Measurements from ENCODE around the gene RAB23. TPM values are rescaled to one million over a fixed set of nuclear protein-coding genes. Genes with fewer than 3 reads are reported as not detected.

The RAB23 gene
- total RNA-seq, 3 donors from 2014 or later: 10.4 to 11.7 (median 10.8) TPM

DNA sequence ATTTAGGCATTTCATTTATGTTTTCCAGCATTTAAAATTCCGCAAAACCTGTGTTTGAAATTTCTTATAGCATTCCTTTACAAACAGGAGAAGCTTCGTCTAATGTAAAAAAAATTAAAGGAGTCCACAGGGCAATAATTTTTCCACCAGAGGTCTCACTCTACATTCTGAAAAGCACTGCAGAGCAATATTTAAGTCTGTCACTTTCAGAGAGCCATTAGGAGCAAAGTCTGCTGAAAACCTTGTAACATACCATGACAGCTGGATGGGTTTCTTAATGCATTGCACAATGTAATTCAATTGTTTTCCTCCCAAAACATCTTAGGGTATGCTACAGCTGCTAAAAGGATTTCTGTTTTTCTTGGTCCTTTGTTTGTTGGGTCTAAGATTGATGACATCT, 32.0 kb downstream of the RAB23 start:
- DNase-seq (ENCODE audit: low spot score in 2 of 2): no peak
- Histone ChIP-seq H3K4me3 (no peak overlapping the region), H3K27me3 (no peaks in the 10 kb centered on the region), H3K4me1 (no peaks in the 10 kb centered on the region), H3K36me3 (no peaks in the 10 kb centered on the region), H3K27ac (no peak overlapping the region), H3K9me3 (no peaks in the 10 kb centered on the region)
- TF ChIP-seq POLR2AphosphoS5 (IDR thresholded peaks at IDR 0.05) (no peak), POLR2A (IDR thresholded peaks at IDR 0.05) (no peak)
- TF ChIP-seq, protein P1, sequence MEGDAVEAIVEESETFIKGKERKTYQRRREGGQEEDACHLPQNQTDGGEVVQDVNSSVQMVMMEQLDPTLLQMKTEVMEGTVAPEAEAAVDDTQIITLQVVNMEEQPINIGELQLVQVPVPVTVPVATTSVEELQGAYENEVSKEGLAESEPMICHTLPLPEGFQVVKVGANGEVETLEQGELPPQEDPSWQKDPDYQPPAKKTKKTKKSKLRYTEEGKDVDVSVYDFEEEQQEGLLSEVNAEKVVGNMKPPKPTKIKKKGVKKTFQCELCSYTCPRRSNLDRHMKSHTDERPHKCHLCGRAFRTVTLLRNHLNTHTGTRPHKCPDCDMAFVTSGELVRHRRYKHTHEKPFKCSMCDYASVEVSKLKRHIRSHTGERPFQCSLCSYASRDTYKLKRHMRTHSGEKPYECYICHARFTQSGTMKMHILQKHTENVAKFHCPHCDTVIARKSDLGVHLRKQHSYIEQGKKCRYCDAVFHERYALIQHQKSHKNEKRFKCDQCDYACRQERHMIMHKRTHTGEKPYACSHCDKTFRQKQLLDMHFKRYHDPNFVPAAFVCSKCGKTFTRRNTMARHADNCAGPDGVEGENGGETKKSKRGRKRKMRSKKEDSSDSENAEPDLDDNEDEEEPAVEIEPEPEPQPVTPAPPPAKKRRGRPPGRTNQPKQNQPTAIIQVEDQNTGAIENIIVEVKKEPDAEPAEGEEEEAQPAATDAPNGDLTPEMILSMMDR (IDR thresholded peaks at IDR 0.05): no peak
- intact Hi-C loops (cut with DNase I; ENCODE audit: low total_unique reads): no loop called here

DNA sequence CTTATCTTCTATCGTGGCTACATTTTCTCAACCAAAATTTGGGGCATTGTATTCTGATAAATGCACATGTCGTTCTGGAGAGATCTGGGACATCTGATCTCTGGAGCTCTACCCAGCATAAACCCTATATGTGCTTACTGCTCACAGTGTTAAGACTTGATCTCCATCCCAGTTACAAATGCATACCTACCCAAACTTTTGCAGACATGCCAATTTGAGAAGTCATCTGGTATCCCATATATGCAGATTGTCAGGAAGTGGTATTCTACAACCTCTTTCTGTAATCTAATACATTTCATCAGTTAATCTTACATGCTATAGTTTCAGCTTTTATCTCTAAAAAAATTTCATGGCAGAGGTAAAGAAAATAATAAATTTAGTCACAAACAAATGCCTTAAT, 38.8 kb downstream of the RAB23 start:
- H3K4me1 ChIP-seq: no peaks in the 10 kb centered on the region

DNA sequence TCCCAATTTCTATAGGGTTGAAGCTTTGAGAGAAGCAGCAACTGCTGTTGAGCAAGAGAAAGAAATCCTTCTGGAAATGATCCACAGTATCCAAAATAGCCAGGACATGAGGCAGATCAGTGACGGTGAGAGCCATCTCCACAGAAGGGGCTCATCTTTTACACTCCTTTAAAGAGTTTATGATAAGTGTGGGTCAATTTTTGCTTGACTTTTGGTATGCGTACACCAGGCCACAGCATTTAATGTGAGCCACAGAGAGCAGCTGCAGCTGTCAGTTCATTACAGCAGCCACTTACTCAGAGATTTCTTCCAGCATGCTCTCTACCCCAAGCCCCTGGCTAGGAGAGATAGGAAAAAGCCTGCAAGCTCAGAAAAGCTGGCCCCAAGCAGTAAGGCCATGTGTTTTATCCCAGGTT, 40.1 kb downstream of the RAB23 start:
- no peak overlapping the region for H3K27ac ChIP-seq
- no peak overlapping the region for H3K4me3 ChIP-seq
- H3K9me3 ChIP-seq: no peaks in the 10 kb centered on the region
- no peak for TF ChIP-seq POLR2AphosphoS5 (IDR thresholded peaks at IDR 0.05)
- TF ChIP-seq, protein P1 (IDR thresholded peaks at IDR 0.05): no peak
- no peak for TF ChIP-seq POLR2A (IDR thresholded peaks at IDR 0.05)
- no peaks in the 10 kb centered on the region for H3K36me3 ChIP-seq
- no peaks in the 10 kb centered on the region for H3K4me1 ChIP-seq
- no peaks in the 10 kb centered on the region for H3K27me3 ChIP-seq
- intact Hi-C loops (cut with DNase I; ENCODE audit: low total_unique reads): no loop called here
- DNase-seq (ENCODE audit: low spot score in 2 of 2): no peak

More for the DNA sequence above, 38.8 kb downstream of the RAB23 start:
- Histone ChIP-seq H3K27me3 (no peaks in the 10 kb centered on the region), H3K27ac (no peak overlapping the region), H3K9me3 (no peaks in the 10 kb centered on the region), H3K36me3 (no peaks in the 10 kb centered on the region), H3K4me3 (no peak overlapping the region)
- TF ChIP-seq POLR2AphosphoS5 (IDR thresholded peaks at IDR 0.05): no peak
- TF ChIP-seq, protein P1 (IDR thresholded peaks at IDR 0.05): no peak
- TF ChIP-seq POLR2A (IDR thresholded peaks at IDR 0.05): no peak
- DNase-seq (ENCODE audit: low spot score in 2 of 2): no peak
- intact Hi-C loops (cut with DNase I; ENCODE audit: low total_unique reads): no loop called here

DNA sequence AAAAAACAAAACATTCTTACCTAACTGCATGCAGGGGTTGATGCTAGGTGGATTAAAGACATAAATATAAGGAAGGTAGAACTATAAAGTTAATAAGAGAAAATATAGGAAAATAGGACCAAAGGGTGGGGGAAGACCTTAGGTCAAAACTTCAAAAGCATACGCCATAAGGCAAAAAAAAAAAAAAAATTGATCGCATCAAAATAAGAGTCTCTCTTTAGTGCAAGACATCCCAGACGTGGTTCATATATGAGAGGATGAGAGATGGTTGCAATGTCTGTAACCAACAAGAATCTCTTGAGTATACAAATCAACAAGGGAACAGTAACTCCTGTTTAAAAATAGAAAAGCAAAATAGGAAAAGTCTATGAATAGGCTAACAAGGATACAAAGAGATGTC, 41.5 kb downstream of the RAB23 start:
- H3K4me1 ChIP-seq: no peaks in the 10 kb centered on the region

DNA sequence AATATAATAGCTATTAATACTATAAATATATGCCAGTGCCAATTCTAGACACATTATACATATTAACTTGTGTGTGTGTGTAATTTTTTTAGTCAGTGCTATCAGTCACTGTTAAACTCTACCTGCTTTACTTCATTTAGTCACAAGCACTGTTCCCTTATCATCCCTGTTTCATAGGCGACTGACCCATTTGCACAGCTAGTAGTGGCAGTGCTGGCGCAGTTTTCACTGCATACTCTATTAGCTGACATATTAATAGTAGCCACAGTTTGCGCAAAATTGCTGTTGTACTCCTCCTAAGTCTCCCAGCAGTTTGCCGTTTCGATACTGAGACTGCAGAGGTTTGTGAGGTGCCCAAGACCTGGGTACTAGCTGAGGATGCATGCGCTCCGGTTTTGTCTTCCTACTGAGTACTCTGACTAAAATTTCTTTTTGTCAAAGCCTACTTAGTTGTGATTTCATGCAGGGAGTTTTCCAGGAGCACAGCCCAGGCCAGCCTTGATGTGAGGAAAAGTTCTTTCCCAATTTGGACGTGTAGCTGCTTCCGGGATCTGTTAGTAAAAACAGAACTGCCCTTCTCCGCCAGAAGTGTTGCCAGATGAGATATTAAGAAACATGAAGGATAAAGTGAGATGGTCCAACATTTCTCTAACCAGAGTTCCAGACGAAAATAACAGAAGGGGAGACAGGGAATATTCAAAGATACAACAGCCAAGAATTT, 44.4 kb downstream of the RAB23 start:
- intact Hi-C loops (cut with DNase I; ENCODE audit: low total_unique reads): no loop called here

More for the DNA sequence above, 41.5 kb downstream of the RAB23 start:
- H3K4me3 ChIP-seq: no peak overlapping the region
- no peaks in the 10 kb centered on the region for H3K36me3 ChIP-seq
- H3K27ac ChIP-seq: no peak overlapping the region
- no peak for DNase-seq (ENCODE audit: low spot score in 2 of 2)
- no peaks in the 10 kb centered on the region for H3K27me3 ChIP-seq
- H3K9me3 ChIP-seq: no peaks in the 10 kb centered on the region
- intact Hi-C loops (cut with DNase I; ENCODE audit: low total_unique reads): no loop called here
- no peak for TF ChIP-seq POLR2AphosphoS5 (IDR thresholded peaks at IDR 0.05)
- TF ChIP-seq, protein P1 (IDR thresholded peaks at IDR 0.05): no peak
- no peak for TF ChIP-seq POLR2A (IDR thresholded peaks at IDR 0.05)

More for the DNA sequence above, 44.4 kb downstream of the RAB23 start:
- no peaks in the 10 kb centered on the region for H3K9me3 ChIP-seq
- H3K27me3 ChIP-seq: no peaks in the 10 kb centered on the region
- TF ChIP-seq POLR2AphosphoS5 (IDR thresholded peaks at IDR 0.05): peak in 1 of 3 donors; percentile 19
- TF ChIP-seq, protein P1 (IDR thresholded peaks at IDR 0.05): no peak
- no peak for TF ChIP-seq POLR2A (IDR thresholded peaks at IDR 0.05)
- H3K36me3 ChIP-seq: no peaks in the 10 kb centered on the region
- H3K4me1 ChIP-seq: no peaks in the 10 kb centered on the region
- DNase-seq (ENCODE audit: low spot score in 2 of 2): no peak
- H3K4me3 ChIP-seq: no peak overlapping the region
- peak overlapping the region in 1 of 2 donors; percentile 52 for H3K27ac ChIP-seq
